ENCODE results near the gene KIF5C. TPM values are rescaled to one million over a fixed set of nuclear protein-coding genes. Genes with fewer than 3 reads are reported as not detected.

The KIF5C gene
- total RNA-seq, 2 experiments from 2014 or later: 8.1 to 22.2 TPM

DNA sequence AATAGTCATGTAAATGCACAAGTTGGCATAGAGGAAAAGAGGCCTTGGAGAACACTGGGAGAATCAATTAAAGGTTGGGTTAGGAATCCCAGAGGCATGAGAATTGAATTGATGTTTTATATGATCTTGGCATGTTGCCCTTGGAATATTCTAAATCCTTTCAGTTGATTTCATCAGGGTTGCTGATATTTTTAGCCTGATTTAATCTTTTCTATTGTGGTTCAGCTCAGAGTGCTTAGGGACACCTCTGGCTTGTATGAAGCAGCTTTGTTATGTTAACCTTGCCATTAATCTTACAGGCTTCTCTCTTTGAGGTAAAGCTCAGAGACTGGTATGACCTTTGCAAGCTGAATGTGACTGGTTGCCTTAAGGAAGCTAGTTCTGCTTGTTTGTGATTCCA lies 99.1 kb downstream of the KIF5C start:
- no peak overlapping the region for H3K27ac ChIP-seq (ENCODE audit: low read depth, low read length, poor library complexity, severe bottlenecking)
- no peaks in the 10 kb centered on the region for H3K79me2 ChIP-seq (ENCODE audit: insufficient read depth, low read depth, low read length)
- TF ChIP-seq CTCF (conservative IDR thresholded peaks at IDR 0.05; ENCODE audit: low read length) (no peak), EZH2phosphoT487 (IDR thresholded peaks at IDR 0.05; ENCODE audit: borderline replicate concordance, low read depth, low read length) (no peak)
- no TSS peak for BruUV-seq (replicated peaks)
- H3K36me3 ChIP-seq (ENCODE audit: insufficient read depth, low read length): peaks cover 11% of the 10 kb centered on the region
- no peak overlapping the region for H3K4me3 ChIP-seq (ENCODE audit: low read depth, low read length, poor library complexity, severe bottlenecking)
- POLR2A ChIA-PET: no interaction called here
- no peaks in the 10 kb centered on the region for H4K20me1 ChIP-seq (ENCODE audit: insufficient read depth, low read length)
- no peaks in the 10 kb centered on the region for H3K4me1 ChIP-seq (ENCODE audit: insufficient read depth, low read length, poor library complexity, severe bottlenecking)
- H2AFZ ChIP-seq (ENCODE audit: low read length): no peak overlapping the region
- no peak overlapping the region for H3K4me2 ChIP-seq (ENCODE audit: low read length)
- CTCF ChIA-PET (ENCODE audit: unreplicated experiment): no interaction called here
- H3K9me3 ChIP-seq (ENCODE audit: low read length): no peaks in the 10 kb centered on the region
- no peaks in the 10 kb centered on the region for H3K9me2 ChIP-seq (ENCODE audit: insufficient read depth, low read length)
- intact Hi-C loops (cut with micrococcal nuclease; ENCODE audit: unreplicated experiment): no loop called here
- no peak for DNase-seq (ENCODE audit: low spot score)

DNA sequence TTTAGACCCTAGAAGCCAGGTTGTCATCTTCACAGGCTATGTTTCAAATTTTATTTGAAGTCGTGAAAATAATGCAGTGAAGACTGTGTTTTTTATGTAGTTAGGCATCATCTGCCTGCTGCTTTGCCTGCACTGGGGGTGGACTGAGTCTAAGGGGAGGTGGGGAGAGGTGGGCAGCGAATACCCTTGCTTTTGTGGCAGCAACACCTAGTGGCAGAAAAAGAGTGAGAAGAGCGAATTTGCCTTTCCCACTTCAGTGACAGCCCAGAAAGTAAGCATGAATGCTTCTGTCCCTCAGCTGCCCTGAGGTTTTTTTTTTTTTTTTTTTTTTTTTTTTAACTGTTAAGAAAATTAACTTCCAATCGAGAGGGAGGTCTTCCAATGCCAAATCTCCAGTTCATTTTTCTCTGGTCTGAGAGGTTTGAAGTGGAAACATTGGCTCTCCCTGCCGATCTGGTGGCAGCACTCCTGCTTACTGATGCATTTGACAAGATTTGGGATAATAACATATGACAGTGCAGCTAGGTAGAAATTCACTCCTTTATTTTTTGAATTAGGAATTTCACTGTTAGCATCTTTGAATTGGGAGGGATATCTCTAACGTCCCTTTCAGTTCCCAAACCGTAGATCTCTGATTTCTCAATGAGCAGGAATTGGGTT lies 103.1 kb downstream of the KIF5C start:
- Histone ChIP-seq H3K9me3 (ENCODE audit: low read length) (no peaks in the 10 kb centered on the region), H3K9me2 (ENCODE audit: insufficient read depth, low read length) (no peaks in the 10 kb centered on the region), H2AFZ (ENCODE audit: low read length) (no peak overlapping the region), H4K20me1 (ENCODE audit: insufficient read depth, low read length) (no peaks in the 10 kb centered on the region), H3K27ac (ENCODE audit: low read depth, low read length, poor library complexity, severe bottlenecking) (no peak overlapping the region), H3K36me3 (ENCODE audit: insufficient read depth, low read length) (peaks cover 24% of the 10 kb centered on the region), H3K79me2 (ENCODE audit: insufficient read depth, low read depth, low read length) (no peaks in the 10 kb centered on the region), H3K4me3 (ENCODE audit: low read depth, low read length, poor library complexity, severe bottlenecking) (no peak overlapping the region), H3K4me1 (ENCODE audit: insufficient read depth, low read length, poor library complexity, severe bottlenecking) (no peaks in the 10 kb centered on the region), H3K4me2 (ENCODE audit: low read length) (no peak overlapping the region)
- intact Hi-C loops (cut with micrococcal nuclease; ENCODE audit: unreplicated experiment): no loop called here
- ChIA-PET POLR2A (interaction anchor here (0.6 to 0.7 kb wide), 2 partner anchors 16 to 717 kb away, joined by 3 read pairs; no protein-coding TSS in a partner anchor), CTCF (ENCODE audit: unreplicated experiment) (no interaction called here)
- TF ChIP-seq CTCF (conservative IDR thresholded peaks at IDR 0.05; ENCODE audit: low read length) (peak; percentile 49), EZH2phosphoT487 (IDR thresholded peaks at IDR 0.05; ENCODE audit: borderline replicate concordance, low read depth, low read length) (no peak)
- peak; percentile 15 for DNase-seq (ENCODE audit: low spot score)
- no TSS peak for BruUV-seq (replicated peaks)

GRCh38 chr2:148978706-148979105 lies 103.7 kb downstream of the KIF5C start:
- CTCF ChIA-PET (ENCODE audit: unreplicated experiment): no interaction called here
- POLR2A ChIA-PET: interaction anchor here (0.6 to 0.7 kb wide), 5 partner anchors 17 to 718 kb away, joined by 3 to 4 read pairs (median 3); no protein-coding TSS in a partner anchor
- intact Hi-C loops (cut with micrococcal nuclease; ENCODE audit: unreplicated experiment): no loop called here

More at GRCh38 chr2:148978706-148979105, 103.7 kb downstream of the KIF5C start:
- Histone ChIP-seq H3K4me2 (ENCODE audit: low read length) (no peak overlapping the region), H3K36me3 (ENCODE audit: insufficient read depth, low read length) (peaks cover 24% of the 10 kb centered on the region), H3K4me1 (ENCODE audit: insufficient read depth, low read length, poor library complexity, severe bottlenecking) (no peaks in the 10 kb centered on the region), H3K4me3 (ENCODE audit: low read depth, low read length, poor library complexity, severe bottlenecking) (no peak overlapping the region), H3K9me3 (ENCODE audit: low read length) (no peaks in the 10 kb centered on the region), H3K27ac (ENCODE audit: low read depth, low read length, poor library complexity, severe bottlenecking) (no peak overlapping the region), H3K9me2 (ENCODE audit: insufficient read depth, low read length) (no peaks in the 10 kb centered on the region), H2AFZ (ENCODE audit: low read length) (no peak overlapping the region), H4K20me1 (ENCODE audit: insufficient read depth, low read length) (no peaks in the 10 kb centered on the region), H3K79me2 (ENCODE audit: insufficient read depth, low read depth, low read length) (no peaks in the 10 kb centered on the region)
- no peak for TF ChIP-seq CTCF (conservative IDR thresholded peaks at IDR 0.05; ENCODE audit: low read length)
- no peak for TF ChIP-seq EZH2phosphoT487 (IDR thresholded peaks at IDR 0.05; ENCODE audit: borderline replicate concordance, low read depth, low read length)
- DNase-seq (ENCODE audit: low spot score): no peak
- BruUV-seq (replicated peaks): no TSS peak

Measured in OCI-LY7 (cell line).